DND-41 (cell line): ENCODE results near the gene INPP5A.
"Not testable (repeated sequence)": the region's sequence is repeated elsewhere in the genome, so short reads cannot be mapped to it uniquely, and the experiment has no call there.

ENCODE experiments used
- ATAC-seq: fragments of 200-7000 bp; cut with Tn5 transposase; 3 replicates; pipeline ENCODE4 v1.9.1; 2021; ENCODE audit warnings: low read depth; ENCODE audit not compliant: insufficient read depth
- DNase-seq: peaks from one replicate; pipeline ENCODE4 v3.0.0-alpha.2; 2020
- H2AFZ ChIP-seq: 2 replicates; pipeline ENCODE4 v1.6.0; 2012; ENCODE audit warnings: low read depth, low read length
- H3K27ac ChIP-seq: 2 replicates; pipeline ENCODE4 v1.5.1; 2012; ENCODE audit warnings: low read length, inconsistent platforms
- H3K27me3 ChIP-seq: fragments of 200-600 bp; sonication (generic); 2 replicates; pipeline ENCODE4 v1.6.0; 2012; ENCODE audit warnings: low read length, mild to moderate bottlenecking, inconsistent platforms; ENCODE audit not compliant: insufficient read depth, poor library complexity
- H3K36me3 ChIP-seq: 2 replicates; pipeline ENCODE4 v1.5.1; 2012; ENCODE audit warnings: low read length, inconsistent platforms; ENCODE audit not compliant: insufficient read depth
- H3K4me1 ChIP-seq: 2 replicates; pipeline ENCODE4 v1.5.1; 2012; ENCODE audit warnings: mild to moderate bottlenecking, low read length; ENCODE audit not compliant: insufficient read depth
- H3K4me2 ChIP-seq: 2 replicates; pipeline ENCODE4 v1.6.0; 2012; ENCODE audit warnings: mild to moderate bottlenecking, moderate library complexity, low read length, inconsistent platforms; ENCODE audit not compliant: insufficient read depth
- H3K4me3 ChIP-seq, 2 experiments: fragments of 200-600 bp in 1 of 2; shearing (Covaris generic) in 1 of 2; 2 replicates each; pipeline ENCODE4 v1.5.1; 2012 to 2016; ENCODE audit warnings: inconsistent platforms in 2 of 2, low read length in 2 of 2, mild to moderate bottlenecking in 2 of 2, low read depth in 1 of 2, moderate library complexity in 1 of 2
- H3K79me2 ChIP-seq: 2 replicates; pipeline ENCODE4 v1.6.0; 2012; ENCODE audit warnings: low read length, inconsistent platforms; ENCODE audit not compliant: insufficient read depth
- H3K9ac ChIP-seq: 2 replicates; pipeline ENCODE4 v1.6.0; 2012; ENCODE audit warnings: low read depth, mild to moderate bottlenecking, inconsistent platforms, low read length, moderate library complexity
- H3K9me3 ChIP-seq: 2 replicates; pipeline ENCODE4 v1.5.1; 2012; ENCODE audit warnings: low read length, moderate library complexity, mild to moderate bottlenecking, inconsistent platforms; ENCODE audit not compliant: insufficient read depth, severe bottlenecking
- H4K20me1 ChIP-seq: 2 replicates; pipeline ENCODE4 v1.6.0; 2012; ENCODE audit warnings: low read length; ENCODE audit not compliant: insufficient read depth
- CTCF ChIP-seq: IDR thresholded peaks from 2 replicates; pipeline ENCODE4 v1.5.1; 2012; ENCODE audit warnings: borderline replicate concordance, low read length, moderate library complexity, mild to moderate bottlenecking; ENCODE audit not compliant: poor library complexity, severe bottlenecking; ENCODE audit errors: extremely low read depth
- EZH2 ChIP-seq: IDR thresholded peaks from 3 replicates; pipeline ENCODE4 v1.6.1; 2012; ENCODE audit warnings: borderline replicate concordance, low read depth, mild to moderate bottlenecking, moderate library complexity, low read length, inconsistent platforms; ENCODE audit not compliant: severe bottlenecking

Gene INPP5A

GRCh38 chr10:132679217-132679595, 141.6 kb downstream of the INPP5A start:
- Histone ChIP-seq H3K27me3 (no peaks in the 10 kb centered on the region), H4K20me1 (peaks cover 25% of the 10 kb centered on the region), H3K4me1 (no peaks in the 10 kb centered on the region), H2AFZ (no peak overlapping the region), H3K27ac (no peak overlapping the region), H3K4me2 (no peak overlapping the region), H3K79me2 (peaks cover 2% of the 10 kb centered on the region; the same call in 1 of the 2 replicates), H3K9ac (no peak overlapping the region), H3K4me3 (no peak overlapping the region), H3K36me3 (0 out of 2 replicates have a peak, but pooled peaks cover 6% of the 10 kb centered on the region), H3K9me3 (no peaks in the 10 kb centered on the region)
- ATAC-seq, result no peak
- no peak for DNase-seq
- TF ChIP-seq EZH2, result no peak
- TF ChIP-seq CTCF, result no peak

GRCh38 chr10:132679640-132680039, 142.1 kb downstream of the INPP5A start:
- Histone ChIP-seq H3K4me2 (no peak overlapping the region), H3K9me3 (no peaks in the 10 kb centered on the region), H3K79me2 (peaks cover 4% of the 10 kb centered on the region; the same call in 1 of the 2 replicates), H3K27ac (no peak overlapping the region), H2AFZ (no peak overlapping the region), H3K36me3 (0 out of 2 replicates have a peak, but pooled peaks cover 6% of the 10 kb centered on the region), H3K4me3 (no peak overlapping the region), H3K27me3 (no peaks in the 10 kb centered on the region), H3K9ac (no peak overlapping the region), H3K4me1 (no peaks in the 10 kb centered on the region), H4K20me1 (peaks cover 28% of the 10 kb centered on the region)
- ATAC-seq (no peak), DNase-seq (no peak)
- TF ChIP-seq CTCF (no peak), EZH2 (no peak)

- not testable (repeated sequence) for DNase-seq, ATAC-seq, H2AFZ ChIP-seq, H3K36me3 ChIP-seq, H3K4me2 ChIP-seq, H3K4me1 ChIP-seq, H3K4me3 ChIP-seq, H3K27me3 ChIP-seq, H3K9me3 ChIP-seq, H3K79me2 ChIP-seq, H3K27ac ChIP-seq, H3K9ac ChIP-seq
- peaks cover 35% of the 10 kb centered on the region for H4K20me1 ChIP-seq
These were observed 143.2 kb downstream of the INPP5A start for GRCh38 chr10:132680741-132681140.

- H3K27me3 ChIP-seq, result no peaks in the 10 kb centered on the region
- no peak overlapping the region for H3K4me2 ChIP-seq
- no peak overlapping the region for H3K9ac ChIP-seq
- H3K36me3 ChIP-seq, result 0 out of 2 replicates have a peak, but pooled peaks cover 6% of the 10 kb centered on the region
- DNase-seq (no peak), ATAC-seq (no peak)
- H3K4me3 ChIP-seq, result no peak overlapping the region
- no peak overlapping the region for H3K27ac ChIP-seq
- no peak for TF ChIP-seq CTCF
- no peak for TF ChIP-seq EZH2
- H3K79me2 ChIP-seq, result peaks cover 8% of the 10 kb centered on the region; the same call in 1 of the 2 replicates
- H3K4me1 ChIP-seq, result no peaks in the 10 kb centered on the region
- peaks cover 40% of the 10 kb centered on the region for H4K20me1 ChIP-seq
- no peaks in the 10 kb centered on the region for H3K9me3 ChIP-seq
- H2AFZ ChIP-seq, result no peak overlapping the region
These were observed 144.5 kb downstream of the INPP5A start for GRCh38 chr10:132681858-132682755.
